ENCODE data around the gene RHEX.
A peak's percentile ranks its signal among the peaks of the same experiment; 100 is the strongest.

The RHEX gene

DNA sequence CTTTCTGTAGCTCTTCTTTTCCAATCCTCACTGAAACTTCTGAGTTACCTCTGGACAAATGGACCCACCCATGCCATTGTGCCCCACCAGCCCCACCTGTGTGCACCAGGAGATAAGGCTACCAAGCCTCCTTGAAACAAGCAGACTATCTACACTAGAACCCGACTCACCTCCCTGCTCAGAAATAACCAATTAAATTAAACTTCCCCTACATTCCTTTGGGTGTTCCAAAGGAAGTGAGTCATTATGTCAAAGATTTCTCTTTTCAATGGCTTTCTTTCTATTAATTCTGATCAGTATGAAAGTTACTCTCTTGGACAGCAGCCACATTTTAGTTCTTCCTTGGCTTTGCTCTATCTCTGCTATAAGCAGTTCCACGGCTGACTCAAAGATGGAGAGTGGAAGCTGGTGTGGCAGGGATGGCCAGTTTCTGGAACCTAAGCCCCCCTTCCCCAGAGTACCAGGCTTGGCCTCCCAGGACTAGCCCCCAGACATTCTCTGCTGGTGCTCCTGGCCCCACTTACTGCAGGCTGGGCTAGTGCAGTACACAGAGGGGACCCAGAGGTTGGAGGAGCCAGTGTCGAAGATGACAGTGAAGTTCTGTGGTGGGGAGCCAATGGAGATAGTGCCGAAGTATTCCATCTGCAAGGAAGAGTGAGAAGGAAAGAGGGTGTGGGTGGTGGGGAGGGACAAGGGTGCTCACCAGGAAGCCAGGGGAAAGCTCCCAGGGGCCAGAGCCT, 31.2 kb upstream of the RHEX start:
- no peak overlapping the region for H3K27ac ChIP-seq
- no peak for TF ChIP-seq CTCF (conservative IDR thresholded peaks at IDR 0.05)

DNA sequence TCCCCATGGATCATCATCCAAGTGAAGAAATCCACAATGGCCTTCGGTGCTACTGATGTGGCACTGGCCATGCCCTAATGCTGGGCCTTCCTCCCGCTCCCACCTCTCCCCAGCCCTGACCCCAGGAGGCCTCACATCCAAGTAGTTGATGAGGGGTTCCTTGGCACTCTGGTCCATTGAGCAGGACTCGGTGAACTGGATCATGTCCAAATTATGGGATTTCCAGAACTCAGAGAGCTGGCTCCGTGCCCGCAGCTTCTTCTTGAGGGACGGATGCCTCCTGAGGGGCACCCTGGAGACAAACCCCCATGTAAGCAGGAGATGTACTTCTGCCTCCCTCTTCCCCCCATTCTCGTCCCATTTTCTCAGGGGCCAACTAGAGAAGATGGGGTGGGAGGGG, 30.2 kb upstream of the RHEX start:
- H3K27ac ChIP-seq: no peak overlapping the region
- no peak for TF ChIP-seq CTCF (conservative IDR thresholded peaks at IDR 0.05)

GRCh38 chr1:206023695-206024094, 29.3 kb upstream of the RHEX start, which contains the start of gene CTSE:
TSS of gene CTSE (minus strand) at chr1:206023895. CDS start at chr1:206023791, 104 bp downstream.
- TF ChIP-seq CTCF (conservative IDR thresholded peaks at IDR 0.05): no peak
- H3K27ac ChIP-seq: no peak within 1 kb of the TSS

DNA sequence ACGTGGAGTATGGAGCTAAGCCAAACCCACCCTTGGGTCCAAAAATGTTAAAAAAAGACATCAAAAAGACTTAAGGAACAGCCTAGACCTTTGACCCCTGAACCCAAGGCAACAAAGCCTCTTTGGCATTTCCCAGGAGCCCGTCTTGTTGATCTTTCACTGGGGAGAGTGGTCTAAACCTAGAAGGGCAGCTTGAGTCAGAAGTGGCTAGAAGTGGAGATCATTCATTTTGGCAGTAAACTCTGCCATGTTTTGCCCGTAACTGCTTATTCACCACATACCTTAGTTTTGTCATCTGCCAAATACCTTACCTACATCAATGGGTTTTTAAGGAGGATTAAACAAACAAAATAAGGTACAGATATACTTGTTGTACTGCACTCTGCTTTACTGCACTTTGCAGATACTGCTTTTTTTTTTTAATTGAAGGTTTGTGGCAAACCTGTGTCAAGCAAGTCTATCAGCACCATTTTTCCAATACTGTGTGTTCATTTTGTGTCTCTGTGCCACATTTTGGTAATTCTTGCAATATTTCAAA, 27.6 kb upstream of the RHEX start:
- TF ChIP-seq CTCF (conservative IDR thresholded peaks at IDR 0.05): no peak
- H3K27ac ChIP-seq: no peak overlapping the region

GRCh38 chr1:206029484-206029883, 23.5 kb upstream of the RHEX start:
- no peak for TF ChIP-seq CTCF (conservative IDR thresholded peaks at IDR 0.05)
- no peak overlapping the region for H3K27ac ChIP-seq

DNA sequence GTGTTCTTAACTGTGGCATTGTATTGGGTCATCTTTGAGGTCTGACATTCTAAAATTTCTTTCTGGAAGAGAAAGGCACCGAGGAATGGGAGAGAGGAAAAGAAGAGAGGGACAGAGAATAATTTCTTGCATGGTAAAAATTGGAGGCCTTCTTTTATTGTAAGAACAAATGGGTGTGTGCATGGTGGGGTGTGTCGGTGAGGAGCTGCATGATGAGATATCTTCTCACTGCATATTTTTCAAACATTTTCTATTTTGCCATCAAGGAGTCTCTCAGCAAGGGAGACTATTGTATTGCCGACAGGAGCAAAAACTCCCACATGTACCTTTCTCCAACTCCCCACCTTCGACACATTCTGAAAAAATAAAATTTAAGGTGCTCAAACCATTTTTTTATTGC, 22.8 kb upstream of the RHEX start:
- no peak overlapping the region for H3K27ac ChIP-seq
- no peak for TF ChIP-seq CTCF (conservative IDR thresholded peaks at IDR 0.05)

DNA sequence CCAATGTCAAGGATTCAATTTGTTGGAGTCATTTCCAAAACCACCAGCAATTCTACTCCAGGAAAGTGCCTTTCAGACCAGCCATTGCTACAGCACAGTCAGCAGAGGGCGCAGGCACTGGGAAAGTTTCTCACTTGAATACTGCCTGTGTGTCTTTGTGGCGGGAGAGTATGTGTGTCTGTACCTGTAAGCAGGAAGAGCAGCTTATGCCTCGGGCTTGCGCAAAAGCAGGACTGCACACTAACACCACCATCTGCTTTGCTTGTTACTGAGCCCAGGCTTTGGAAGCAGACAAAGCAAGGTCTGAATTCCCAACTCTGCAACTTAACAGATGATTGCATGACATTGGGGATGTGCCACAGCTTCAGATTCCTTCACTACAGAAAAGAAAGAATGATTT, 22.3 kb upstream of the RHEX start:
- peak; percentile 94 for TF ChIP-seq CTCF (conservative IDR thresholded peaks at IDR 0.05)
- H3K27ac ChIP-seq: peak overlapping the region; percentile 28; the same call in 1 of the 2 replicates

Measured in VCaP (cell line).